Mesenchymal stem cell (in vitro differentiated cells and primary cell): ENCODE results near the gene APOBEC4.
"Not testable (repeated sequence)": the region's sequence is repeated elsewhere in the genome, so short reads cannot be mapped to it uniquely, and the experiment has no call there.

Experiments used
- DNase-seq: peaks from one replicate; pipeline ENCODE4 v3.0.0-alpha.2; 2013
- H2AFZ ChIP-seq: one replicate; pipeline ENCODE4 v1.6.1; 2013; ENCODE audit warnings: low read depth, mild to moderate bottlenecking, control low read depth, inconsistent platforms, low read length, moderate library complexity
- H2AK5ac ChIP-seq: 2 replicates; pipeline ENCODE4 v1.6.1; 2013; ENCODE audit warnings: low read length, moderate library complexity, mild to moderate bottlenecking, inconsistent platforms; ENCODE audit not compliant: severe bottlenecking
- H2BK120ac ChIP-seq: one replicate; pipeline ENCODE4 v1.6.1; 2013; ENCODE audit warnings: low read depth, mild to moderate bottlenecking, inconsistent platforms, low read length, moderate library complexity
- H2BK12ac ChIP-seq, 2 experiments: one replicate each; pipeline ENCODE4 v1.6.1; 2013; ENCODE audit warnings: inconsistent platforms in 2 of 2, low read length in 2 of 2, mild to moderate bottlenecking in 2 of 2, moderate library complexity in 2 of 2, control low read depth in 1 of 2
- H2BK15ac ChIP-seq: one replicate; pipeline ENCODE4 v1.6.1; 2013; ENCODE audit warnings: mild to moderate bottlenecking, low read depth, inconsistent platforms; ENCODE audit not compliant: poor library complexity, severe bottlenecking
- H2BK5ac ChIP-seq: 2 replicates; pipeline ENCODE4 v1.6.1; 2013; ENCODE audit warnings: low read depth, mild to moderate bottlenecking, low read length, control low read depth, inconsistent platforms; ENCODE audit not compliant: poor library complexity, severe bottlenecking
- H3K14ac ChIP-seq, 2 experiments: one replicate each; pipeline ENCODE4 v1.6.1; 2013; ENCODE audit warnings: inconsistent platforms in 2 of 2, low read length in 2 of 2, control low read depth in 1 of 2, mild to moderate bottlenecking in 1 of 2, moderate library complexity in 1 of 2
- H3K18ac ChIP-seq, 2 experiments: one replicate each; pipeline ENCODE4 v1.6.1; 2013; ENCODE audit warnings: inconsistent platforms in 2 of 2, low read length in 2 of 2, control low read depth in 1 of 2, low read depth in 1 of 2, mild to moderate bottlenecking in 1 of 2
- H3K23ac ChIP-seq, 2 experiments: one replicate each; pipeline ENCODE4 v1.6.1; 2013; ENCODE audit warnings: inconsistent platforms in 2 of 2, low read length in 2 of 2, mild to moderate bottlenecking in 2 of 2, moderate library complexity in 2 of 2, control low read depth in 1 of 2
- H3K27ac ChIP-seq: 2 replicates; pipeline ENCODE4 v1.5.1; 2013; ENCODE audit warnings: mild to moderate bottlenecking, moderate library complexity, low read length, control low read depth, inconsistent platforms; ENCODE audit not compliant: poor library complexity, severe bottlenecking
- H3K27me3 ChIP-seq, 2 experiments: 2 replicates each; pipeline versions ENCODE4 v1.6.1 to v1.7.0; 2013; ENCODE audit warnings: low read length in 2 of 2, mild to moderate bottlenecking in 2 of 2, moderate library complexity in 2 of 2, control low read depth in 1 of 2, inconsistent platforms in 1 of 2; ENCODE audit not compliant: control insufficient read depth in 1 of 2, insufficient read depth in 1 of 2
- H3K36me3 ChIP-seq, 2 experiments: 2 replicates each; pipeline versions ENCODE4 v1.6.1 to v1.7.0; 2013; ENCODE audit warnings: low read length in 2 of 2, control low read depth in 1 of 2, inconsistent platforms in 1 of 2, low read depth in 1 of 2, mild to moderate bottlenecking in 1 of 2; ENCODE audit not compliant: insufficient read depth in 2 of 2, control insufficient read depth in 1 of 2
- H3K4ac ChIP-seq, 2 experiments: one replicate each; pipeline ENCODE4 v1.6.1; 2013; ENCODE audit warnings: inconsistent platforms in 2 of 2, low read length in 2 of 2, mild to moderate bottlenecking in 2 of 2, moderate library complexity in 2 of 2, control low read depth in 1 of 2, low read depth in 1 of 2
- H3K4me1 ChIP-seq: 2 replicates; pipeline ENCODE4 v1.6.1; 2013; ENCODE audit warnings: low read depth, low read length, control low read depth; ENCODE audit not compliant: control insufficient read depth, insufficient read depth
- H3K4me2 ChIP-seq: 2 replicates; pipeline ENCODE4 v1.6.1; 2013; ENCODE audit warnings: low read length, mild to moderate bottlenecking, inconsistent platforms; ENCODE audit not compliant: poor library complexity, severe bottlenecking
- H3K4me3 ChIP-seq, 2 experiments: 2 replicates each; pipeline versions ENCODE4 v1.5.1 to v1.7.0; 2013; ENCODE audit warnings: low read length in 2 of 2, mild to moderate bottlenecking in 2 of 2, control low read depth in 1 of 2, low read depth in 1 of 2; ENCODE audit not compliant: insufficient read depth in 1 of 2
- H3K79me1 ChIP-seq: replicated peaks from 2 replicates; pipeline ENCODE4 v1.6.1; 2013; ENCODE audit warnings: mild to moderate bottlenecking, control low read depth, low read length, inconsistent platforms; ENCODE audit not compliant: poor library complexity, severe bottlenecking
- H3K9ac ChIP-seq: 2 replicates; pipeline ENCODE4 v1.7.0; 2013; ENCODE audit warnings: mild to moderate bottlenecking, low read length, moderate library complexity
- H3K9me3 ChIP-seq: 2 replicates; pipeline ENCODE4 v1.7.0; 2013; ENCODE audit warnings: mild to moderate bottlenecking, low read length; ENCODE audit not compliant: control insufficient read depth
- H4K8ac ChIP-seq: one replicate; pipeline ENCODE4 v1.6.1; 2013; ENCODE audit warnings: inconsistent platforms, mild to moderate bottlenecking, low read length, moderate library complexity
- H4K91ac ChIP-seq: one replicate; pipeline ENCODE4 v1.6.1; 2013; ENCODE audit warnings: mild to moderate bottlenecking, low read length, inconsistent platforms
- WGBS: methylation state at CpG from one replicate; pipeline ENCODE4 v1.1.7; 2013; ENCODE audit warnings: mixed read lengths; 5-methylcytosine and 5-hydroxymethylcytosine counted together

APOBEC4 gene

DNA sequence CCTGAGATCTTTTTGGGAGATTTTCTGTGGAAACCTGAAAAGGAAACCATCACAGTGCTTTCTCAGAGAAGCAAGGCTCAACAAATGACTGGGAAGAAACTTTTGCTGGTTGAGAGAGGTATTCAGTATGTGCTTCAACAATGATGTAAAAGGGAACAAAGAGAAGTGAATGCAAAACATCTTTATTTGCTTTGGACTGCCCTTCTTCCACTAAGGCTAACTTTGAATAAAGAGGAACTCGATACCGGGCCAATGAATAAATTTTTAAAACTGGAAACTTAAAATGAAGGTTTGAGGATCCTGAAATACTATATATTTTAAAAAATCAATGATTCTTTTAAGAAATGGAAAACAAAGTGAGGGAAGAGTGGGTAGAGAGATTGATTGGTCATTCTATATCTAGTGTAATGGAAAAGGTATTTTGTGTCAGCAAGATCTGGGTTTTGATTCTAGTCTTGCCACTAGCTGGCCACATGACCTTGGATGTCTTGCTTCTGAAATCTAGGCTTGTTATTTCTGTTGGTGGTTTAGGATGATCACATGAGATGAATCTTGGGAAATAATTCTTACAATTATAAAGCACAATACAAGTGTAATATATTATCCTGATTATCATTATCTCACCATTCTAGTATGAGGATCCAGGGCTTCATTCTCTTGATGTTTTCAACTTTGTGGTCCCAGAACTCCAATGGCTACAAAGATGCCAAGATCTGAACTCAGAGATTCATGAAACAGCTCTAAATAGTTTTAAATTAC, 34.6 kb upstream of the APOBEC4 start:
- Histone ChIP-seq H3K9ac (peak overlapping the region; percentile 50), H3K4ac (no peak overlapping the region), H2BK120ac (no peak overlapping the region), H3K36me3 (no peaks in the 10 kb centered on the region), H2AFZ (no peak overlapping the region), H2AK5ac (no peak overlapping the region), H3K14ac (no peak overlapping the region), H3K4me3 (no peak overlapping the region), H3K23ac (no peak overlapping the region), H2BK15ac (no peak overlapping the region), H3K27me3 (no peaks in the 10 kb centered on the region), H3K4me1 (no peaks in the 10 kb centered on the region), H3K9me3 (no peaks in the 10 kb centered on the region), H3K79me1 (peaks cover 5% of the 10 kb centered on the region), H2BK12ac (no peak overlapping the region), H3K4me2 (no peak overlapping the region), H4K8ac (no peak overlapping the region), H3K18ac (no peak overlapping the region), H3K27ac (no peak overlapping the region), H2BK5ac (no peak overlapping the region), H4K91ac (no peak overlapping the region)
- no peak for DNase-seq
- WGBS: 100% methylated on average over 2 of the region's 2 CpGs

DNA sequence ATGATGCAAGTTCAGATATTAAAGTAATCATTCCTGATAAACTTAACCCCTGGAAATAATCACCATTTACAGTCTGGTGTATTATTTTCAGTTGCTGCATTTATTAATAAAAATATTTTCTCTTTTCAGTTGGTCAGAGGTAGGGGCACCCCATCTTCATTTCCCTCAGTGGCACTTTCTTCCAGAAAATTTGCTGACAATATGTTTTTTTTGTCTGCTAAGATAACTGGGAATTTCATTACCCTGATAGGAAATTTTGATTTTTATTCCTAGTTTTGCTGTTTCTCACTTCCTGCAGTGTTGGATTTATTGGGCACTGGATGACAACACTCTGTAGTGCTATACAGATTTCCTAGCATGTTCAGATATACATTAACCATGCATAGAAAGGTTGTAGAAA, 33.1 kb upstream of the APOBEC4 start:
- no peak overlapping the region for H3K4ac ChIP-seq
- H3K36me3 ChIP-seq: no peaks in the 10 kb centered on the region
- no peak overlapping the region for H3K18ac ChIP-seq
- no peak overlapping the region for H3K27ac ChIP-seq
- no peak overlapping the region for H2BK120ac ChIP-seq
- no peak for DNase-seq
- no peak overlapping the region for H2BK12ac ChIP-seq
- H3K4me1 ChIP-seq: no peaks in the 10 kb centered on the region
- no peak overlapping the region for H3K14ac ChIP-seq
- H2BK15ac ChIP-seq: no peak overlapping the region
- no peak overlapping the region for H3K9ac ChIP-seq
- no peak overlapping the region for H2AFZ ChIP-seq
- no peak overlapping the region for H4K91ac ChIP-seq
- no peaks in the 10 kb centered on the region for H3K27me3 ChIP-seq
- H3K4me3 ChIP-seq: no peak overlapping the region
- H3K9me3 ChIP-seq: no peaks in the 10 kb centered on the region
- H3K79me1 ChIP-seq: peaks cover 3% of the 10 kb centered on the region
- no peak overlapping the region for H3K23ac ChIP-seq
- H2BK5ac ChIP-seq: no peak overlapping the region
- H3K4me2 ChIP-seq: no peak overlapping the region
- no peak overlapping the region for H4K8ac ChIP-seq
- no peak overlapping the region for H2AK5ac ChIP-seq

- H3K23ac ChIP-seq: no peak overlapping the region
- H3K9ac ChIP-seq: peak overlapping the region; percentile 32
- H2AFZ ChIP-seq: no peak overlapping the region
- H3K4ac ChIP-seq: no peak overlapping the region
- H2AK5ac ChIP-seq: no peak overlapping the region
- H3K14ac ChIP-seq: no peak overlapping the region
- H3K18ac ChIP-seq: no peak overlapping the region
- H3K27me3 ChIP-seq: no peaks in the 10 kb centered on the region
- no peak overlapping the region for H4K8ac ChIP-seq
- H3K4me1 ChIP-seq: no peaks in the 10 kb centered on the region
- H2BK15ac ChIP-seq: no peak overlapping the region
- WGBS: 36% methylated on average over 1 of the region's 3 CpGs
- no peak overlapping the region for H2BK120ac ChIP-seq
- H2BK5ac ChIP-seq: no peak overlapping the region
- H4K91ac ChIP-seq: no peak overlapping the region
- H3K79me1 ChIP-seq: peaks cover 3% of the 10 kb centered on the region
- no peaks in the 10 kb centered on the region for H3K36me3 ChIP-seq
- H3K4me2 ChIP-seq: no peak overlapping the region
- no peak overlapping the region for H3K4me3 ChIP-seq
- DNase-seq: peak; percentile 62
- H2BK12ac ChIP-seq: no peak overlapping the region
- H3K9me3 ChIP-seq: no peaks in the 10 kb centered on the region
- H3K27ac ChIP-seq: no peak overlapping the region
Observed at GRCh38 chr1:183685112-183685713, 32.1 kb upstream of the APOBEC4 start.

GRCh38 chr1:183679363-183679762, 26.2 kb upstream of the APOBEC4 start:
- H3K18ac ChIP-seq, H3K4me2 ChIP-seq, H3K4me3 ChIP-seq, H2BK5ac ChIP-seq, H3K79me1 ChIP-seq, H3K27me3 ChIP-seq, DNase-seq, H2AK5ac ChIP-seq, H3K4ac ChIP-seq, H3K9me3 ChIP-seq, H2BK15ac ChIP-seq, H2BK120ac ChIP-seq, H3K14ac ChIP-seq, H2AFZ ChIP-seq, H3K36me3 ChIP-seq, H4K91ac ChIP-seq, H3K4me1 ChIP-seq, H2BK12ac ChIP-seq, H3K9ac ChIP-seq, H4K8ac ChIP-seq, H3K23ac ChIP-seq, H3K27ac ChIP-seq: not testable (repeated sequence)
- WGBS: 94% methylated on average over 2 of the region's 4 CpGs
